Stimulated activated naive CD4-positive, alpha-beta T cell (primary cell): Measurements from ENCODE around the gene RHBDL3.
"Not testable (repeated sequence)": the region's sequence is repeated elsewhere in the genome, so short reads cannot be mapped to it uniquely, and the experiment has no call there.

Experiments
- DNase-seq, 6 experiments: peaks; one replicate each; lab custom pipeline; 2025; lab: John Stamatoyannopoulos, UW

RHBDL3 gene

DNA sequence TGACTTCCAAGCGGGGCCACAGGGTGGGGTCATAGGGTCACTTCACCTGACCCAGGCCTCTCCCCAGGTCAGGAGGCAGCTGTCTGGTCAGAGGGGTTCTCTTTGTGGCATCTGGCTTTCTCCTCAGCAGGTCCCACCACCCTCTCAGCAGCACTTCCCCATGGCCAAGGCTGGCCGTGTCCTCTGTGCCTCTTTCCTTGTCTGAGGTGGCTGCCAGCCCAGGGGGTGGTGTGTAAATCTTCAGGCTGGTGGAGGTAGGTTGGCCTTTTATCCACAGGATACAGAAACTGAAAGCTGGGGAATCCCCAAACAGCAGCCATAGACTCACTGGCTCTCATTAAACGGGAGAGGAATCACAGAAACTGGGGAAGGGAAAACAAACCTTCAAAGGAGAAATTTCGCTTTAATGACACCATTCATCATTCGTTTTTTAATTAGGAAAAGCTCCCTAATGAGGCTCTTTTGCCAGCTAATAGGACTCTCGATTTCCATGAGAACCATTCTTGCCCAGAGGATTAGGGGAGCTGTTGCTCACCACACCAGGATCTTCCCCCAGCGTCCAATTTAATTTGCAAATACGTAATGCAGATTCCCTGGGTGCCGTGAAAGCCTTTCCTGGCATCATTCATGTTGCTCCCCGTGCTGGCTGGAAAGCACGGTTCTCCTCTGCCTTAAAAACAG lies 58.3 kb downstream of the RHBDL3 start:
- peak in 2 of 6 experiments; percentile 8 to 15 for DNase-seq

- DNase-seq = no peak
Measured at GRCh38 chr17:32327911-32328310, 62.3 kb downstream of the RHBDL3 start.

DNA sequence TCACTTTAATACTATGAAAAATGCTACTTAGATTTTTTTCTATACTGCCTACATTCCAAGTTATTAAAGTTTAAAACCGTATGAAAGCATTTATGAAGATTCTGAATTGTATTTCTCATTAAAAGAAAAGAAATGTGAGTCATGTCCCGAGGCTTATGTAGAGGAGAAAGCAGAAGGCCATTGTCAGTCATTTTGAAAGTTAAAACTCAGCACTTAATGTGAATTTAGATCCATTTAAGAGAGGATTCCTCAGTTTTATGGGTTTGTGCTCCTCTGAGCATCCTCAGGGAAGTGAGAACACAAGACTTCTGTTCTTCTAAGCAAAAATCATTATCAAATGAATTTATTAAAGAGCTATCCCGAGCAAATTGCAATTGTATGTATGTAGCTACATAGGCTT lies 64.5 kb downstream of the RHBDL3 start:
- no peak for DNase-seq

DNA sequence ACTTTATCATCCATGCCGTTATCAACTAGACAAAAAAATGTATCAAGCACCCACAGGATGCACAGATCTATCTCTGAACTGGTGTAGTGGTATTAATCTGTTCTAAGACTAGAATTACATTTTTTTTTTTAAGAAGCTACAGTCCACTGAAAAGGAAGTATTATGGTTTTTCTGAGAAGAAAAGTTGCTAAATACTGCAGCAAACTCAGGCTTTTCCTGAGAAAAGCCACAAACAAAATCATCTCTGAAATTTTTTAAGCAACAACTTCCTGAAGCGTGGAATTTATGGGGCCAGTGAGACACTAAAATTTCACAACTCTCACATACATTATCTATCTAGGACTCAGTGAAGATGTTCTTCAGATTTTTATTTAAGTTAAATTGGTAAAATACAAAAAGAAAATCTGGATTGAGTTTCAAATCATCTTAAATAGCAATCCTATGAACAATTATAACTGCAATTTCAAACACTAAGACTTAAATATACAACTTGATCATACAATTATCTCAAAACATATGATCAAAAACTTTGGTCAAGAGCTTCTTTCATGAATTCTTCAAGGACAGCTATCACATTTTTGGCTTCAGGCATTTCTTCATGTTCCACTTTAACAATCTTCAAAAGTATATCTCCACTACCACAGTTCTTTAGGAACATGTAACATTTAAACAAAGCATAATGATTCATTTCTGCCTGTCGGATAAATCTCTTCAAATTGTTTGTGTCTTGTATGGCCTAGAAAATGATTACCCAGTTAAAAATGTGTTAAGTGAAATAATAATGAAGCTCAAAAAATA lies 65.8 kb downstream of the RHBDL3 start:
- DNase-seq = no peak

DNA sequence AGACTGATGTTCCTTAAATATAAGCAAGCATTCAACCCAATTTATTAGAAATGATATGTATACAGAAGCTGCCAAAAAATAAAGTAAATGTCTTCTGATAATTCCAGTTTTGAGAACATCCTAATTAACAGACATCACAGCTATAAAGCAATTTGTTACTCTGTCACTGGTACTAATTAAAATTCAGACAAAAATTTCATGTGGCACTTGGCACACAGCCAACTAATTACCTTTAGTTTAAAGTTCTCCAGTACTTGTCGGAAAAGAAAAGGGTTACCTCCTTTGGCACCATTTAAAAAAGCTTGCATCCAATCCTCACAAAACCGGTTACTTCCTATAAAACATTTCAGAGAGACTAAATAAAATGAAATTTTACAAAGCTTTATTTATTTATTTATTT lies 67.6 kb downstream of the RHBDL3 start:
- DNase-seq = no peak

GRCh38 chr17:32335046-32335445 lies 69.4 kb downstream of the RHBDL3 start:
- DNase-seq = no peak

DNA sequence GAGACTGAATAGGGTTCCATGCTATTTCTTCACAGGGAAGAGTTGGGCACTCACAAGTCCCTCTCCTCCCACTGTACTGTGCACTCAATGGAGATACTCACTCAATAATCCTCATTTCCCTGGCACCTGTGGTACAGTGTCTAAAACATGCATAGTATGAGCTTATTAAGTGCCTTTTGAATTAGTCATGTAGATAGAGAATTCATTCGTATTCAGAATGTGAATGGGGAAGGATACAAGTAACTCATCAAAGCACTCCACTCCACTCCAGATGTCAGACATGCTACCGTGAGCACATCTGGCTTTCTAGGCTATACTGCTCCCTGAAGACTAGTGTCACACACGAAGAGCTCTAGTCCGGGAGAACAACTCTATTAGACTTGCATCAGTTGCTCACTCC lies 70.1 kb downstream of the RHBDL3 start:
- no peak for DNase-seq

GRCh38 chr17:32341141-32341856 lies 75.7 kb downstream of the RHBDL3 start:
- peak; percentile 38 to 73 (median 49) for DNase-seq

DNA sequence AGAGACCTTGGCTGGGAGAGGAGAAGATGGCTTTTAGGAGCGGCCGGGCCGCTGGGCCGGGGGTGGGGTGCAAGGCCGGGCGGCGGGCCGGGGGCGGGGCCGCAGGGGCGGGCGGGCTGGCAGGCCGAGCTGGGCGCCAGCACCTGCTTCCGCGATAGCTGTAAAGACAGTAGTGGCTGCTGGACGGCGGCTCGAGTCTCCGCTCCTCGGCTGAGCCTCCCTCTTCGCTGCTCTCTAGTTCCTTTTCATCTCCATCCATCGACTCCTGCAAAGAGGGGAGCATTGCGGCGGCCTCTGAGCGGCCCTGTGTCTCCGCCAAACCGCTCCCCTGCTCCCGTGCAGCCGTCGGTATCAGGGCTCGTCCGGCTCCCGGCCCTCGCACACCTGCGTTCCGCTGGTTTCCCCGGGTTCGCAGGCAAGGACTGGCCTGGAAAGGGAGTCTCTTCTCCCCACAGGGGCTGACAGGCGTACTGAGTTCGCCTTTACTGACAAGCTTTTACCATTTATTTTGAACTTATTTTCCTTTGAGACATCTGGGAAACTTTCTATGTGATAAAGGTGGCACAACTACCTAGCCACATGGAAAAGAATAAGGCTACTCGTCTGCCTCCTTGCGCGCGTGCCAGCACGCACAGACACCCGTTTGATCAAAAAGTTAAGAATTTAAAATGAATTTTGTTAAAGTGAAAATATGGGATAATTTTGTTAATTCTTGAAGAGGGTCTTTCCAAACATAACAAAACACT lies 76.4 kb downstream of the RHBDL3 start, which contains the start of gene C17orf75:
Gene C17orf75, minus strand, starts transcription at position 317 of the 746 bp plus-strand sequence. Its CDS starts 34 bp downstream, at position 283.
- DNase-seq = peak; percentile 58 to 83 (median 64)

- DNase-seq = no peak
Measured at GRCh38 chr17:32342603-32343325, 77.1 kb downstream of the RHBDL3 start.

DNA sequence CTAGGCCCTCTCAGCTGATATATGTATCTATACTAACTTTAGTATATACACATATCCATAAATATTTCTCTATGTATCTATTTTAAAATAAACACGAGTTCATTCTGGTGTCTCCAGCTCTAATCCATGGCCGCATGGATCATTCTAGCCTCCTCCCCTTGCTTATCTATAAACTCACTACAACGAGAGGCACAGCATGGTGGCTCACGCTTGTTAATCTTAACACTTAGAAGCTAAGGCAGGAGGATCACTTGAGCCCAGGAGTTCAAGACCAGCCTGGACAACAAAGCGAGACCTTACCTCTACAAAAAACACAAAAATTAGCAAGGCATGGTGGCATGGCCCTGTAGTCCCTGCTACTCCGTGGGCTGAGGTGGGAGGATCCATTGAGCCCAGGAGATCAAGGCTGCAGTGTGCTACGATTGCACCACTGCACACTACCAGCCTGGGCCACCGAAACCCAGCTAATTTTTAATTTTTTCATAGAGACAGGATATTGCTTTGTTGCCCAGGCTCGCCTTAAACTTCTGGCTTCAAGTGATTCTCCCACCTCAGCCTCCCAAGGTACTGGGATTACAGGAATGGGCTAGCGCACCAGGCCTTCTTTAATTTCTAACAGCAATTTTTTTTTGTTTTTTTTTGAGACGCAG lies 80.4 kb downstream of the RHBDL3 start:
- no peak for DNase-seq

GRCh38 chr17:32348483-32348800 lies 82.8 kb downstream of the RHBDL3 start:
- no peak for DNase-seq

DNA sequence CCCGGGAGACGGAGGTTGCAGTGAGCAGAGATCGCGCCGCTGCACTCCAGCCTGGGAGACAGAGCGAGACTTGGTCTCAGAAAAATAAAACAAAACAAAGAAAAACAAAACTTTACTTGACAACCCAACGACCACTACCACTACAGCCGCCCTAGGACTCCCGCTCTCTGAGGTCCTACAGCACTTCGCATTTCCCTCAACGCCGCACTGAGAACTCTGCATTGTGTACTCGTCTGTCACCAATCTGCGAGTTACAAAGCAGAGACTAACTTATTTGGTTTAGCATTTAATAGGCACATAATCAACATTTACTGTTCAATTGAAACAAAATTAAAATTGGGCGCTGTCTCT lies 83.8 kb downstream of the RHBDL3 start:
- no peak for DNase-seq

DNA sequence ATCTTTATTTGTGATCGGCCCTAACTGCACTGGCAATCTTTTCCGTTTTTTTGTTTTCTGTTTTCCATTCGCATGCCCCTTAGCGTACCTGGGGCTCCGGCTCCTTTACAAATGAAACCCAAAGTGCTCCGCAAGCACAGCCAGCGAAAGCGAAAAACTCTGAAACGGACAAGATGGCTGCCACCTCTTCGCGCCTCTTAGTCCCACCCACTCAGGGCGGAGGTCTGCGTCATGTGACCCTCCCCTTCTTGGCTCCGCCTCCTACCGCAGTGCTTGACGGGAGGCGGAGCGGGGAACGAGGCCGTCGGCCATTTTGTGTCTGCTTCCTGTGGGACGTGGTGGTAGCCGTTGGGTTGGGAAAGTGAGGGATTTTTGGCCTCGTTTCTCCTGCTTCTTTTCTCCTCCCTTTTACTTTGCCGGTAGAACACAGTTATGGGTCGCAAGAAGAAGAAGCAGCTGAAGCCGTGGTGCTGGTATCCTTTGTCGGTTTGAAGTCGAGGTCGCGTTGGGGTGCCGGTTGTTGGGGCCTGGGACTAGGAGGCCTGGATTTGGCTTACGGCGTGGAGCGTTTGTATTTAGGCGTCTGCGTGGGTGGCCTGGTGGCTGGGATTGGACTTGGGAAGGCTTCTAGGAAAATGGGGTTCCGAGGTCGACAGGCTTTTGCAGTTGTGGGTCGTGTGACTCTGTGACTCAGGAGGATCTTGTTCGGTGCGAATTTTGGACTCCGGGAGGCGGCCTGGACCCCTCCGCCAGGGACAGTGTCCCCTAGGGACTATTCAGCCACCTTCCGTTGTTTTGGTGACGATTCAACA lies 84.4 kb downstream of the RHBDL3 start, which contains the start of gene ZNF207:
Gene ZNF207, plus strand, starts transcription at position 304 of the 812 bp plus-strand sequence. Its CDS starts 129 bp downstream, at position 433.
- peak; percentile 83 to 95 (median 92) for DNase-seq

DNA sequence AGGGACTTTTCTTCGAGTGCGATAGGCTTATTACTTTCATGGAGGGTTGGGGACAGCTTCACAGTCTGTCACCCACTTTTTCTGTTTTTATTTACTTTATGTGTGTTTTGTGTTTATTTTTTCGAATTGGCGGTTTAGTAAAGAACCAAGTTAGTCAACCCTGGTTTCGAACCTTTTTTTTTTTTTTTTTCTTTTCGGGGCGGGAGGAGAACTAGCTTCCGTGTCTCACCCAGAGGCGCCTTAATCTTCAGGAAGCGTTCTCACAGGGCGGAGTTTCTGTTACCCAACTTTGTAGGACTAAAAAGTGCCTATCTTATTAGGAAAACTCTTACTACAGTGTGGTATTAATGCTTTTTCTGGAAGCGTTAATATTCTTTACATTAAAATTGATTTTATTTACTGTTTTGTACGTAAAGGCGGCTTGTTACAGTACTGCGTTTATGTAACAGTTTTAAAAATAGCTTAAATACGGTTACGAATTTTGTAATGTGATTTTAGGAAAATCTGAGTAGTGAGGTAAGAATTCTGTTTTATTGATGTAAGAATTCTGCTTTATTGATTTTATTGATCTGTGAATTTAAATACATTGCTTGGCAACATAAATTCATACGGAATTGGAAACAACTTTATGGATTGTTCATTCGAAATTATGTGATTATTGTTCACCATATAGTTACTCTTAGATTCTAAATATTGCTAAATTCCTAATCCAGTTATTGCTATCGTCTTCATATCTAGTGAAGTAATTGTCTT lies 85.2 kb downstream of the RHBDL3 start:
- peak in 5 of 6 experiments; percentile 31 to 68 (median 35) for DNase-seq

GRCh38 chr17:32352734-32353133 lies 87.1 kb downstream of the RHBDL3 start:
- not testable (repeated sequence) for DNase-seq

GRCh38 chr17:32355649-32356377 lies 90.2 kb downstream of the RHBDL3 start:
- DNase-seq = no peak

- DNase-seq = no peak
Measured at GRCh38 chr17:32356378-32356743, 90.7 kb downstream of the RHBDL3 start.

DNA sequence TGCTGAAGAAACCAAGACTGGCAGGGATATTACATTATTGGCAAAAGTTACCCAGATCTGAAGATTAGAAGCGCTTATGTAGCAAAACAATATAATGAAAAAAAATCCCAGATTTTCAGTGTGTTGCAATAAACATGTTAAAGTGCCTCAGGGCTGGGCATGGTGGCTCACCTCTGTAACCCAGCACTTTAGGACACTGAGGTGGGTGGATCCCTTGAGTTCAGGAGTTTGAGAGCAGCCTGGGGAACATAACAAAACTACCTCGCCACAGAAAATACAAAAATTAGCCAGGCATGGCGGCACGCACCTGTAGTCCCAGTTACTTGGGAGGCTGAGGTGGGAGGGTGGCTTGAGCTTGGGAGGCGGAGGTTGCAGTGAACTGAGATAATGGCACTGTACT lies 91.1 kb downstream of the RHBDL3 start:
- no peak for DNase-seq
